DOHH2 (cell line): ENCODE measurements around the gene DNAJB9.
A peak's percentile ranks its signal among the peaks of the same experiment; 100 is the strongest.

Source experiments
- H3F3A ChIP-seq: fragments of 200-600 bp; sonication (generic), shearing (Covaris generic); 2 replicates; pipeline ENCODE4 v1.6.0; 2016; ENCODE audit warnings: antibody characterized with exemption, mild to moderate bottlenecking; ENCODE audit not compliant: control insufficient read depth, insufficient read depth
- H3K27ac ChIP-seq: fragments of 200-600 bp; sonication (generic); 2 replicates; pipeline ENCODE4 v1.5.1; 2014; ENCODE audit warnings: low read depth, mild to moderate bottlenecking, low read length, moderate library complexity
- H3K27me3 ChIP-seq: fragments of 200-600 bp; sonication (generic); 2 replicates; pipeline ENCODE4 v1.6.1; 2014; ENCODE audit warnings: mild to moderate bottlenecking, low read length, mixed read lengths; ENCODE audit not compliant: control insufficient read depth
- H3K36me3 ChIP-seq: fragments of 200-600 bp; sonication (generic); 2 replicates; pipeline ENCODE4 v1.6.1; 2014; ENCODE audit warnings: mild to moderate bottlenecking, low read length, moderate library complexity, mixed read lengths; ENCODE audit not compliant: control insufficient read depth
- H3K4me1 ChIP-seq: fragments of 200-600 bp; sonication (generic); 2 replicates; pipeline ENCODE4 v1.6.1; 2014; ENCODE audit warnings: mild to moderate bottlenecking, low read length, mixed read lengths; ENCODE audit not compliant: control insufficient read depth
- H3K4me2 ChIP-seq: fragments of 200-600 bp; sonication (generic); 2 replicates; pipeline ENCODE4 v1.6.0; 2014; ENCODE audit warnings: mild to moderate bottlenecking, low read length, moderate library complexity
- H3K4me3 ChIP-seq: fragments of 200-600 bp; sonication (generic); 2 replicates; pipeline ENCODE4 v1.5.1; 2014; ENCODE audit warnings: mild to moderate bottlenecking, low read length, mixed read lengths
- H3K79me2 ChIP-seq: fragments of 200-600 bp; sonication (generic); 2 replicates; pipeline ENCODE4 v1.6.1; 2014; ENCODE audit warnings: mild to moderate bottlenecking, low read length, mixed read lengths; ENCODE audit not compliant: control insufficient read depth
- H3K9me2 ChIP-seq: fragments of 200-600 bp; sonication (generic); replicated peaks from 2 replicates; pipeline ENCODE4 v1.6.1; 2014; ENCODE audit warnings: mild to moderate bottlenecking, low read length, mixed read lengths; ENCODE audit not compliant: control insufficient read depth
- H3K9me3 ChIP-seq: fragments of 200-600 bp; sonication (generic); 2 replicates; pipeline ENCODE4 v1.6.1; 2014; ENCODE audit warnings: antibody characterized with exemption, low read length, mixed read lengths; ENCODE audit not compliant: control insufficient read depth, insufficient read depth
- H4K20me1 ChIP-seq: fragments of 200-600 bp; sonication (generic); 2 replicates; pipeline ENCODE4 v1.6.0; 2014; ENCODE audit warnings: low read depth, mild to moderate bottlenecking, antibody characterized with exemption, low read length, moderate library complexity; ENCODE audit not compliant: control insufficient read depth, insufficient read depth
- CTCF ChIP-seq: fragments of 200-600 bp; sonication (generic); IDR thresholded peaks from one replicate; pipeline ENCODE4 v1.5.1; 2014; ENCODE audit warnings: antibody characterized with exemption, mild to moderate bottlenecking, low read depth, low read length; ENCODE audit not compliant: poor library complexity, severe bottlenecking
- EZH2phosphoT487 ChIP-seq: fragments of 200-600 bp; sonication (generic); IDR thresholded peaks from 2 replicates; pipeline ENCODE4 v1.6.1; 2017; ENCODE audit warnings: borderline replicate concordance, mild to moderate bottlenecking, antibody characterized with exemption, low read length, moderate library complexity, mixed read lengths

Gene DNAJB9

GRCh38 chr7:108592646-108593201 lies 23.1 kb downstream of the DNAJB9 start:
- Histone ChIP-seq H3K27me3 (peaks cover 7% of the 10 kb centered on the region; the same call in 1 of the 2 replicates), H3K4me3 (no peak overlapping the region), H4K20me1 (no peaks in the 10 kb centered on the region), H3K9me3 (no peaks in the 10 kb centered on the region), H3K79me2 (no peaks in the 10 kb centered on the region), H3K36me3 (no peaks in the 10 kb centered on the region), H3K4me1 (no peaks in the 10 kb centered on the region), H3K4me2 (no peak overlapping the region), H3K9me2 (no peaks in the 10 kb centered on the region), H3F3A (no peaks in the 10 kb centered on the region), H3K27ac (no peak overlapping the region)
- TF ChIP-seq EZH2phosphoT487 (no peak), CTCF (peak; percentile 35)

GRCh38 chr7:108596560-108596959 lies 26.9 kb downstream of the DNAJB9 start:
- peaks cover 20% of the 10 kb centered on the region for H3K27me3 ChIP-seq
- no peaks in the 10 kb centered on the region for H3K79me2 ChIP-seq
- no peak overlapping the region for H3K4me3 ChIP-seq
- H3K36me3 ChIP-seq = no peaks in the 10 kb centered on the region
- no peaks in the 10 kb centered on the region for H3K9me3 ChIP-seq
- no peaks in the 10 kb centered on the region for H4K20me1 ChIP-seq
- TF ChIP-seq EZH2phosphoT487 (no peak), CTCF (no peak)
- no peaks in the 10 kb centered on the region for H3K4me1 ChIP-seq
- H3K27ac ChIP-seq = no peak overlapping the region
- H3K4me2 ChIP-seq = no peak overlapping the region
- H3K9me2 ChIP-seq = no peaks in the 10 kb centered on the region
- no peaks in the 10 kb centered on the region for H3F3A ChIP-seq

- Histone ChIP-seq H3K9me2 (no peaks in the 10 kb centered on the region), H3K36me3 (no peaks in the 10 kb centered on the region), H3K4me3 (no peak overlapping the region), H3K27ac (no peak overlapping the region), H3K27me3 (peaks cover 20% of the 10 kb centered on the region), H3K4me2 (no peak overlapping the region), H3K79me2 (no peaks in the 10 kb centered on the region), H3F3A (no peaks in the 10 kb centered on the region), H3K9me3 (no peaks in the 10 kb centered on the region), H3K4me1 (peaks cover 2% of the 10 kb centered on the region), H4K20me1 (no peaks in the 10 kb centered on the region)
- TF ChIP-seq EZH2phosphoT487 (no peak), CTCF (no peak)
Observed at GRCh38 chr7:108598153-108598552, 28.5 kb downstream of the DNAJB9 start.
